PC-9 (cell line): ENCODE measurements around the gene SMARCA5. TPM values are rescaled to one million over a fixed set of nuclear protein-coding genes. Genes with fewer than 3 reads are reported as not detected.

Source experiments
- BruUV-seq: library from RNA; stranded (reverse); fragments of 400-500 nt; replicated peaks from 2 replicates; lab custom pipeline; 2021; lab: Mats Ljungman, UMichigan
- CTCF ChIA-PET: fragments of 300-600 bp; sonication (Branson Sonifier 250); formaldehyde crosslinking; loops from one replicate; lab custom pipeline; 2022; ENCODE audit warnings: antibody characterized with exemption; lab: Charles Lee
- POLR2A ChIA-PET: fragments of 300-600 bp; sonication (Branson Sonifier 250); formaldehyde crosslinking; loops from one replicate; lab custom pipeline; 2022; ENCODE audit warnings: antibody characterized with exemption; ENCODE audit not compliant: unreplicated experiment; lab: Charles Lee
- DNase-seq, 2 experiments: peaks; one replicate each; pipeline versions ENCODE4 v3.0.0 to v3.0.0-alpha.2; 2015 to 2022; ENCODE audit warnings: mixed read lengths in 1 of 2
- H2AFZ ChIP-seq: fragments of 200-600 bp; sonication (generic); 2 replicates; pipeline ENCODE4 v1.8.1; 2017; ENCODE audit warnings: antibody characterized with exemption
- H3F3A ChIP-seq: fragments of 200-600 bp; sonication (generic); 2 replicates; pipeline ENCODE4 v1.8.1; 2017; ENCODE audit warnings: antibody characterized with exemption, mild to moderate bottlenecking, low read depth; ENCODE audit not compliant: insufficient read depth
- H3K27ac ChIP-seq: fragments of 200-600 bp; sonication (generic); 2 replicates; pipeline ENCODE4 v1.6.1; 2016; ENCODE audit warnings: mixed run types
- H3K27me3 ChIP-seq: fragments of 200-600 bp; sonication (generic); 2 replicates; pipeline ENCODE4 v1.6.1; 2016; ENCODE audit warnings: low read depth, mixed run types; ENCODE audit not compliant: insufficient read depth
- H3K36me3 ChIP-seq: fragments of 200-600 bp; sonication (generic); 2 replicates; pipeline ENCODE4 v1.6.1; 2016; ENCODE audit warnings: low read depth, mixed run types
- H3K4me1 ChIP-seq: fragments of 200-600 bp; sonication (generic); replicated peaks from 2 replicates; pipeline ENCODE4 v1.6.1; 2016; ENCODE audit warnings: mixed run types; ENCODE audit not compliant: insufficient read depth
- H3K4me2 ChIP-seq: fragments of 200-600 bp; sonication (generic); 2 replicates; pipeline ENCODE4 v1.6.1; 2017; ENCODE audit warnings: mixed run types
- H3K4me3 ChIP-seq: fragments of 200-600 bp; sonication (generic); 2 replicates; pipeline ENCODE4 v1.6.1; 2016; ENCODE audit warnings: mixed run types
- H3K79me2 ChIP-seq: fragments of 200-600 bp; sonication (generic); 2 replicates; pipeline ENCODE4 v1.6.1; 2017; ENCODE audit warnings: low read depth, mixed run types
- H3K9me2 ChIP-seq: fragments of 200-600 bp; sonication (generic); 2 replicates; pipeline ENCODE4 v1.8.1; 2017; ENCODE audit warnings: mild to moderate bottlenecking; ENCODE audit not compliant: insufficient read depth
- H3K9me3 ChIP-seq: fragments of 200-600 bp; sonication (generic); 2 replicates; pipeline ENCODE4 v1.8.1; 2016; ENCODE audit warnings: low read depth; ENCODE audit not compliant: insufficient read depth
- H4K20me1 ChIP-seq: fragments of 200-600 bp; sonication (generic); 2 replicates; pipeline ENCODE4 v1.8.1; 2017; ENCODE audit not compliant: insufficient read depth
- EZH2 ChIP-seq: fragments of 200-600 bp; sonication (generic); IDR thresholded peaks from 2 replicates; pipeline ENCODE4 v1.8.0; 2017; ENCODE audit warnings: antibody characterized with exemption, low read depth
- intact Hi-C: fragments of 100-400 bp; cut with micrococcal nuclease; formaldehyde crosslinking; loops from one replicate; pipeline ENCODE4 v1.10.0; 2022; ENCODE audit not compliant: unreplicated experiment
- total RNA-seq: library from RNA; stranded (reverse); gene quantifications from 2 replicates; pipeline ENCODE4 v1.2.3, GENCODE V29; 2021
- TF ChIP-seq, protein P1 (sequence below): fragments of 200-600 bp; sonication (generic); conservative IDR thresholded peaks from 2 replicates; pipeline ENCODE4 v1.6.1; 2017; ENCODE audit warnings: mixed run types, antibody characterized with exemption, mild to moderate bottlenecking, moderate library complexity

The SMARCA5 gene
- total RNA-seq, 1 experiment from 2014 or later, result 40.5 TPM

GRCh38 chr4:143549928-143550327 lies 36.4 kb downstream of the SMARCA5 start:
- Histone ChIP-seq H3K27me3 (no peaks in the 10 kb centered on the region), H3K79me2 (no peaks in the 10 kb centered on the region), H3K27ac (no peak overlapping the region), H3F3A (no peaks in the 10 kb centered on the region), H3K4me3 (no peak overlapping the region), H4K20me1 (no peaks in the 10 kb centered on the region), H3K9me3 (no peaks in the 10 kb centered on the region), H2AFZ (no peak overlapping the region), H3K36me3 (peaks cover 22% of the 10 kb centered on the region; the same call in 1 of the 2 replicates), H3K9me2 (no peaks in the 10 kb centered on the region), H3K4me1 (no peaks in the 10 kb centered on the region), H3K4me2 (no peak overlapping the region)
- BruUV-seq, result no TSS peak
- DNase-seq, result no peak
- ChIA-PET POLR2A (no interaction called here), CTCF (no interaction called here)
- intact Hi-C loops, result loop anchor here (10.0 kb wide), 2 partner anchors 345 to 1565 kb away; no protein-coding TSS in a partner anchor
- TF ChIP-seq, protein P1, sequence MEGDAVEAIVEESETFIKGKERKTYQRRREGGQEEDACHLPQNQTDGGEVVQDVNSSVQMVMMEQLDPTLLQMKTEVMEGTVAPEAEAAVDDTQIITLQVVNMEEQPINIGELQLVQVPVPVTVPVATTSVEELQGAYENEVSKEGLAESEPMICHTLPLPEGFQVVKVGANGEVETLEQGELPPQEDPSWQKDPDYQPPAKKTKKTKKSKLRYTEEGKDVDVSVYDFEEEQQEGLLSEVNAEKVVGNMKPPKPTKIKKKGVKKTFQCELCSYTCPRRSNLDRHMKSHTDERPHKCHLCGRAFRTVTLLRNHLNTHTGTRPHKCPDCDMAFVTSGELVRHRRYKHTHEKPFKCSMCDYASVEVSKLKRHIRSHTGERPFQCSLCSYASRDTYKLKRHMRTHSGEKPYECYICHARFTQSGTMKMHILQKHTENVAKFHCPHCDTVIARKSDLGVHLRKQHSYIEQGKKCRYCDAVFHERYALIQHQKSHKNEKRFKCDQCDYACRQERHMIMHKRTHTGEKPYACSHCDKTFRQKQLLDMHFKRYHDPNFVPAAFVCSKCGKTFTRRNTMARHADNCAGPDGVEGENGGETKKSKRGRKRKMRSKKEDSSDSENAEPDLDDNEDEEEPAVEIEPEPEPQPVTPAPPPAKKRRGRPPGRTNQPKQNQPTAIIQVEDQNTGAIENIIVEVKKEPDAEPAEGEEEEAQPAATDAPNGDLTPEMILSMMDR, result no peak
- TF ChIP-seq EZH2, result no peak

- Histone ChIP-seq H3K4me1 (no peaks in the 10 kb centered on the region), H3K27me3 (no peaks in the 10 kb centered on the region), H4K20me1 (no peaks in the 10 kb centered on the region), H3K4me3 (no peak overlapping the region), H3K4me2 (no peak overlapping the region), H3K9me3 (no peaks in the 10 kb centered on the region), H3K27ac (no peak overlapping the region), H3K36me3 (no peaks in the 10 kb centered on the region), H2AFZ (no peak overlapping the region), H3K79me2 (no peaks in the 10 kb centered on the region), H3F3A (no peaks in the 10 kb centered on the region), H3K9me2 (no peaks in the 10 kb centered on the region)
- ChIA-PET CTCF (no interaction called here), POLR2A (no interaction called here)
- TF ChIP-seq EZH2, result no peak
- TF ChIP-seq, protein P1, result no peak
- DNase-seq, result no peak
- BruUV-seq, result no TSS peak
- intact Hi-C loops, result loop anchor here (10.0 kb wide), 1 partner anchor 350 kb away; no protein-coding TSS in a partner anchor
These were observed 41.5 kb downstream of the SMARCA5 start for GRCh38 chr4:143554728-143555597.

- Histone ChIP-seq H3K4me3 (no peak overlapping the region), H3K36me3 (no peaks in the 10 kb centered on the region), H3K27me3 (no peaks in the 10 kb centered on the region), H3K4me1 (no peaks in the 10 kb centered on the region), H3K9me3 (no peaks in the 10 kb centered on the region), H2AFZ (no peak overlapping the region), H3K79me2 (no peaks in the 10 kb centered on the region), H3F3A (no peaks in the 10 kb centered on the region), H3K9me2 (no peaks in the 10 kb centered on the region), H3K27ac (no peak overlapping the region), H4K20me1 (no peaks in the 10 kb centered on the region), H3K4me2 (no peak overlapping the region)
- ChIA-PET CTCF (no interaction called here), POLR2A (no interaction called here)
- no peak for TF ChIP-seq EZH2
- TF ChIP-seq, protein P1, result no peak
- no peak for DNase-seq
- intact Hi-C loops, result loop anchor here (10.0 kb wide), 1 partner anchor 351 kb away; no protein-coding TSS in a partner anchor
- BruUV-seq, result no TSS peak
These were observed 42.2 kb downstream of the SMARCA5 start for GRCh38 chr4:143555676-143556075.
